GM19372 (cell line): Measurements from ENCODE around the gene LYZL1.
"Not testable (repeated sequence)": the region's sequence is repeated elsewhere in the genome, so short reads cannot be mapped to it uniquely, and the experiment has no call there.

ENCODE experiments used
- ATAC-seq: cut with Tn5 transposase; IDR thresholded peaks from one replicate; pipeline ENCODE4 v1.9.1; 2021; ENCODE audit warnings: mild to moderate bottlenecking, low read depth, moderate library complexity; ENCODE audit not compliant: unreplicated experiment

The LYZL1 gene

GRCh38 chr10:29360215-29360853 lies 71.5 kb downstream of the LYZL1 start:
- not testable (repeated sequence) for ATAC-seq
